GM23338 (cell line): ENCODE results near the gene RIN3.

ENCODE experiments used
- CREB1 ChIP-seq: fragments of 250-450 bp; sonication (Bioruptor Pico); IDR thresholded peaks from 2 replicates; pipeline ENCODE4 v1.5.0; 2020; ENCODE audit warnings: low read depth, mild to moderate bottlenecking, moderate library complexity
- CTCF ChIP-seq, 2 experiments: fragments of 200-600 bp in 1 of 2; sonication (generic) in 1 of 2; conservative IDR thresholded peaks; 2 replicates each; pipeline versions ENCODE4 v1.5.1 to v1.6.1; 2016 to 2017; ENCODE audit warnings: antibody characterized with exemption in 2 of 2, low read depth in 2 of 2, mild to moderate bottlenecking in 2 of 2, moderate library complexity in 1 of 2
- ETS1 ChIP-seq: IDR thresholded peaks from 2 replicates; pipeline ENCODE4 v1.6.1; 2016; ENCODE audit warnings: antibody characterized with exemption
- EZH2 ChIP-seq: fragments of 200-600 bp; sonication (generic); IDR thresholded peaks from one replicate; pipeline ENCODE4 v1.8.0; 2017; ENCODE audit warnings: antibody characterized with exemption, mild to moderate bottlenecking, low read depth; ENCODE audit not compliant: unreplicated experiment
- EZH2phosphoT487 ChIP-seq: fragments of 200-600 bp; sonication (generic); IDR thresholded peaks from one replicate; pipeline ENCODE4 v1.8.1; 2018; ENCODE audit warnings: antibody characterized with exemption; ENCODE audit not compliant: unreplicated experiment
- JUNB ChIP-seq: IDR thresholded peaks from one replicate; pipeline ENCODE4 v1.6.1; 2016; ENCODE audit warnings: antibody characterized with exemption; ENCODE audit not compliant: unreplicated experiment
- NANOG ChIP-seq: IDR thresholded peaks from 2 replicates; pipeline ENCODE4 v1.6.1; 2016; ENCODE audit warnings: antibody characterized with exemption, borderline replicate concordance
- POLR2AphosphoS5 ChIP-seq: IDR thresholded peaks from 2 replicates; pipeline ENCODE4 v1.6.1; 2016; ENCODE audit warnings: antibody characterized with exemption, low read depth
- REST ChIP-seq: IDR thresholded peaks from one replicate; pipeline ENCODE4 v1.6.1; 2018; ENCODE audit warnings: antibody characterized with exemption; ENCODE audit not compliant: unreplicated experiment
- STAT1 ChIP-seq: IDR thresholded peaks from one replicate; pipeline ENCODE4 v1.6.1; 2016; ENCODE audit warnings: antibody characterized with exemption; ENCODE audit not compliant: unreplicated experiment
- ZNF114 ChIP-seq: fragments of 250-450 bp; sonication (Bioruptor Pico); IDR thresholded peaks from 2 replicates; pipeline ENCODE4 v1.5.0; 2020; ENCODE audit warnings: mild to moderate bottlenecking, moderate library complexity
- ZNF331 ChIP-seq: fragments of 250-450 bp; sonication (Bioruptor Pico); IDR thresholded peaks from 2 replicates; pipeline ENCODE4 v1.5.0; 2020; ENCODE audit warnings: low read depth, mild to moderate bottlenecking, moderate library complexity

- TF ChIP-seq CTCF (conservative IDR thresholded peaks at IDR 0.05; ENCODE audit: low read depth in 2 of 2) (no peak), EZH2 (no peak), EZH2phosphoT487 (no peak), REST (no peak), POLR2AphosphoS5 (no peak), ZNF114 (CRISPR knock-in tag) (no peak), JUNB (no peak), ZNF331 (CRISPR knock-in tag) (no peak), CREB1 (no peak), STAT1 (no peak), ETS1 (no peak), NANOG (no peak)
Measured at GRCh38 chr14:92591346-92591745, 77.8 kb downstream of the RIN3 start.
